ENCODE results near the gene ACVRL1. TPM values are rescaled to one million over a fixed set of nuclear protein-coding genes. Genes with fewer than 3 reads are reported as not detected.
"Not testable (repeated sequence)": the region's sequence is repeated elsewhere in the genome, so short reads cannot be mapped to it uniquely, and the experiment has no call there.

Gene ACVRL1
- total and polyA plus RNA-seq, 4 donors, result 3.1 to 7.9 (median 6.1) TPM

DNA sequence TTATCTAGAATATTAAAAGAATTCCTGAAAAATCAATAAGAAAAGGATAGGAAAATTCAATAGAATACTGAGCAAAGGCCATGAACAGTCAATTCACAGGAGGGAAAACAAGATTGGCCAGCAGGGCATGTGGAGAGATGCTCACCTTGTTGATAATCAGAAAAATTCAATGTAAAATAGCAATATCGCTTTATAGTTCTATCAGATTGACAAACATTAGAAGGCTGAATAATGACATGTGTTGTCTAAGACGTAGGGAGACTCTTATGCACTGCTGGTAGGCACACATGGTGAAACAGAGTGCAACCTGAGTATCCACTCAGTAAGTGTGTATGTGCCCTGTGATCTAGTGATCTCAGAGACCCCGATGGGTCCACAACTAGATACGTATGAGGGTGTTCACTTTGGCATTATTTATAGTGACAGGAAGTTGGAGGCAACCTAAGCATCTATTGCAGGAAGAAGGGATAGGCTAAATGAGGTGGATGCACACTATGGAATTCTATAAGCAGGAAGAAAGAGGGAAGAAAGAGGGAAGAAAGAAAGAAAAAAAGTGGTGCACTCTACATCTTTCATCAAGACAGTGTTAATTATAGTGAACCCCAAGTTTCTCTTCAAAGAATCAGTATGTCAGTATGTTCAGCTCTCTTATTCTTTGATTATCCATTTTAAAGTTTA lies 23.2 kb upstream of the ACVRL1 start:
- H3K27ac ChIP-seq (ENCODE audit: low read depth in 1 of 2, low read length in 2 of 2), result no peak overlapping the region
- TF ChIP-seq, protein P1, sequence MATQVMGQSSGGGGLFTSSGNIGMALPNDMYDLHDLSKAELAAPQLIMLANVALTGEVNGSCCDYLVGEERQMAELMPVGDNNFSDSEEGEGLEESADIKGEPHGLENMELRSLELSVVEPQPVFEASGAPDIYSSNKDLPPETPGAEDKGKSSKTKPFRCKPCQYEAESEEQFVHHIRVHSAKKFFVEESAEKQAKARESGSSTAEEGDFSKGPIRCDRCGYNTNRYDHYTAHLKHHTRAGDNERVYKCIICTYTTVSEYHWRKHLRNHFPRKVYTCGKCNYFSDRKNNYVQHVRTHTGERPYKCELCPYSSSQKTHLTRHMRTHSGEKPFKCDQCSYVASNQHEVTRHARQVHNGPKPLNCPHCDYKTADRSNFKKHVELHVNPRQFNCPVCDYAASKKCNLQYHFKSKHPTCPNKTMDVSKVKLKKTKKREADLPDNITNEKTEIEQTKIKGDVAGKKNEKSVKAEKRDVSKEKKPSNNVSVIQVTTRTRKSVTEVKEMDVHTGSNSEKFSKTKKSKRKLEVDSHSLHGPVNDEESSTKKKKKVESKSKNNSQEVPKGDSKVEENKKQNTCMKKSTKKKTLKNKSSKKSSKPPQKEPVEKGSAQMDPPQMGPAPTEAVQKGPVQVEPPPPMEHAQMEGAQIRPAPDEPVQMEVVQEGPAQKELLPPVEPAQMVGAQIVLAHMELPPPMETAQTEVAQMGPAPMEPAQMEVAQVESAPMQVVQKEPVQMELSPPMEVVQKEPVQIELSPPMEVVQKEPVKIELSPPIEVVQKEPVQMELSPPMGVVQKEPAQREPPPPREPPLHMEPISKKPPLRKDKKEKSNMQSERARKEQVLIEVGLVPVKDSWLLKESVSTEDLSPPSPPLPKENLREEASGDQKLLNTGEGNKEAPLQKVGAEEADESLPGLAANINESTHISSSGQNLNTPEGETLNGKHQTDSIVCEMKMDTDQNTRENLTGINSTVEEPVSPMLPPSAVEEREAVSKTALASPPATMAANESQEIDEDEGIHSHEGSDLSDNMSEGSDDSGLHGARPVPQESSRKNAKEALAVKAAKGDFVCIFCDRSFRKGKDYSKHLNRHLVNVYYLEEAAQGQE (IDR thresholded peaks at IDR 0.05), result no peak
- TF ChIP-seq MAX (IDR thresholded peaks at IDR 0.05) (no peak), YY1 (IDR thresholded peaks at IDR 0.05) (no peak), NR2F2 (IDR thresholded peaks at IDR 0.05) (no peak)
- no peaks in the 10 kb centered on the region for H3K9me3 ChIP-seq (ENCODE audit: control insufficient read depth in 4 of 4, low read length in 3 of 4)

GRCh38 chr12:51884676-51885229 lies 22.6 kb upstream of the ACVRL1 start:
- 83% methylated on average over 11 of the region's 11 CpGs for WGBS
- H3K4me3 ChIP-seq (ENCODE audit: low read depth in 1 of 3, low read length in 3 of 3), result no peak overlapping the region
- H3K27ac ChIP-seq (ENCODE audit: low read depth in 1 of 2, low read length in 2 of 2), result no peak overlapping the region
- peaks cover 0 to 3% (median 1%) of the 10 kb centered on the region in 4 donors for H3K4me1 ChIP-seq (ENCODE audit: control insufficient read depth in 4 of 4, insufficient read depth in 4 of 4, low read length in 3 of 4)
- TF ChIP-seq FOXA2 (IDR thresholded peaks at IDR 0.05) (no peak), HNF4A (conservative IDR thresholded peaks at IDR 0.05) (peak in 1 of 2 donors; percentile 27), RXRA (IDR thresholded peaks at IDR 0.05) (peak; percentile 30 to 73), YY1 (IDR thresholded peaks at IDR 0.05) (no peak), JUND (IDR thresholded peaks at IDR 0.05) (peak in 1 of 2 donors; percentile 86), SP1 (IDR thresholded peaks at IDR 0.05) (no peak), ATF3 (IDR thresholded peaks at IDR 0.05) (no peak)
- H3K9me3 ChIP-seq (ENCODE audit: control insufficient read depth in 4 of 4, low read length in 3 of 4), result no peaks in the 10 kb centered on the region
- no peak for DNase-seq (ENCODE audit: low spot score)
- H3K9ac ChIP-seq (ENCODE audit: low read depth in 1 of 2, low read length in 2 of 2), result no peak overlapping the region
- H3K27me3 ChIP-seq (ENCODE audit: control insufficient read depth in 4 of 4, insufficient read depth in 4 of 4, low read length in 3 of 4), result no peaks in the 10 kb centered on the region
- H3K36me3 ChIP-seq (ENCODE audit: control insufficient read depth in 4 of 4, insufficient read depth in 3 of 4, low read depth in 1 of 4, low read length in 3 of 4), result no peaks in the 10 kb centered on the region

More for the DNA sequence above, 23.2 kb upstream of the ACVRL1 start:
- WGBS, result 86% methylated on average over 4 of the region's 4 CpGs
- no peaks in the 10 kb centered on the region for H3K27me3 ChIP-seq (ENCODE audit: control insufficient read depth in 4 of 4, insufficient read depth in 4 of 4, low read length in 3 of 4)
- no peak for DNase-seq (ENCODE audit: low spot score)
- H3K4me3 ChIP-seq (ENCODE audit: low read depth in 1 of 3, low read length in 3 of 3), result no peak overlapping the region
- H3K4me1 ChIP-seq (ENCODE audit: control insufficient read depth in 4 of 4, insufficient read depth in 4 of 4, low read length in 3 of 4), result peaks cover 0 to 3% (median 1%) of the 10 kb centered on the region in 4 donors
- H3K9ac ChIP-seq (ENCODE audit: low read depth in 1 of 2, low read length in 2 of 2), result no peak overlapping the region
- H3K36me3 ChIP-seq (ENCODE audit: control insufficient read depth in 4 of 4, insufficient read depth in 3 of 4, low read depth in 1 of 4, low read length in 3 of 4), result no peaks in the 10 kb centered on the region

GRCh38 chr12:51885294-51886020 lies 21.8 kb upstream of the ACVRL1 start:
- not testable (repeated sequence) for H3K9me3 ChIP-seq (ENCODE audit: control insufficient read depth in 4 of 4, low read length in 3 of 4); H3K4me1 ChIP-seq (ENCODE audit: control insufficient read depth in 4 of 4, insufficient read depth in 4 of 4, low read length in 3 of 4); H3K36me3 ChIP-seq (ENCODE audit: control insufficient read depth in 4 of 4, insufficient read depth in 3 of 4, low read depth in 1 of 4, low read length in 3 of 4); H3K9ac ChIP-seq (ENCODE audit: low read depth in 1 of 2, low read length in 2 of 2); H3K4me3 ChIP-seq (ENCODE audit: low read depth in 1 of 3, low read length in 3 of 3); H3K27me3 ChIP-seq (ENCODE audit: control insufficient read depth in 4 of 4, insufficient read depth in 4 of 4, low read length in 3 of 4); DNase-seq (ENCODE audit: low spot score)
- 83% methylated on average over 10 of the region's 10 CpGs for WGBS
- H3K27ac ChIP-seq (ENCODE audit: low read depth in 1 of 2, low read length in 2 of 2), result peak overlapping the region; percentile 17 to 23

Data from liver (tissue), 9 donors.